PFSK-1 (cell line): ENCODE results near the gene LMBRD1.

Source experiments
- FOXP2 ChIP-seq: optimal IDR thresholded peaks from 2 replicates; pipeline ENCODE3; 2011; ENCODE audit warnings: borderline replicate concordance, control low read depth, inconsistent platforms; ENCODE audit not compliant: insufficient read depth; ENCODE audit errors: extremely low read length, extremely low read depth
- POLR2AphosphoS5 ChIP-seq: IDR thresholded peaks from 2 replicates; pipeline ENCODE4 v1.6.1; 2012; ENCODE audit warnings: low read depth, mild to moderate bottlenecking, control low read depth, low read length, moderate library complexity
- REST ChIP-seq, 2 experiments: IDR thresholded peaks; 2 replicates each; pipeline versions ENCODE4 v1.6.1 to v1.8.0; 2011 to 2012; ENCODE audit warnings: low read depth in 2 of 2, low read length in 2 of 2, control low read depth in 1 of 2, inconsistent platforms in 1 of 2, mild to moderate bottlenecking in 1 of 2, moderate library complexity in 1 of 2; ENCODE audit not compliant: insufficient read depth in 1 of 2
- SIN3A ChIP-seq: IDR thresholded peaks from 2 replicates; pipeline ENCODE4 v1.6.1; 2012; ENCODE audit warnings: mild to moderate bottlenecking, low read length, moderate library complexity, borderline replicate concordance; ENCODE audit not compliant: insufficient read depth
- TAF1 ChIP-seq: IDR thresholded peaks from 2 replicates; pipeline ENCODE4 v1.6.1; 2012; ENCODE audit warnings: low read length, control low read depth, borderline replicate concordance; ENCODE audit not compliant: insufficient read depth

The LMBRD1 gene

GRCh38 chr6:69774740-69775584, 21.8 kb downstream of the LMBRD1 start:
- TF ChIP-seq REST (IDR thresholded peaks at IDR 0.05; ENCODE audit: insufficient read depth in 1 of 2, low read depth in 2 of 2, low read length in 2 of 2): no peak
- TF ChIP-seq TAF1: no peak
- no peak for TF ChIP-seq FOXP2
- TF ChIP-seq SIN3A: no peak
- no peak for TF ChIP-seq POLR2AphosphoS5

- no peak for TF ChIP-seq REST (IDR thresholded peaks at IDR 0.05; ENCODE audit: insufficient read depth in 1 of 2, low read depth in 2 of 2, low read length in 2 of 2)
- TF ChIP-seq POLR2AphosphoS5: no peak
- no peak for TF ChIP-seq TAF1
- no peak for TF ChIP-seq SIN3A
- TF ChIP-seq FOXP2: no peak
Measured at GRCh38 chr6:69771158-69771906, 25.5 kb downstream of the LMBRD1 start.

GRCh38 chr6:69768664-69769063, 28.1 kb downstream of the LMBRD1 start:
- TF ChIP-seq TAF1: no peak
- TF ChIP-seq FOXP2: no peak
- no peak for TF ChIP-seq REST (IDR thresholded peaks at IDR 0.05; ENCODE audit: insufficient read depth in 1 of 2, low read depth in 2 of 2, low read length in 2 of 2)
- no peak for TF ChIP-seq POLR2AphosphoS5
- no peak for TF ChIP-seq SIN3A

GRCh38 chr6:69763763-69764162, 33.0 kb downstream of the LMBRD1 start:
- no peak for TF ChIP-seq FOXP2
- TF ChIP-seq POLR2AphosphoS5: no peak
- no peak for TF ChIP-seq SIN3A
- no peak for TF ChIP-seq TAF1
- TF ChIP-seq REST (IDR thresholded peaks at IDR 0.05; ENCODE audit: insufficient read depth in 1 of 2, low read depth in 2 of 2, low read length in 2 of 2): no peak
